DND-41 (cell line): Measurements from ENCODE around the gene UTF1.

Experiments used
- ATAC-seq: fragments of 200-7000 bp; cut with Tn5 transposase; 3 replicates; pipeline ENCODE4 v1.9.1; 2021; ENCODE audit warnings: low read depth; ENCODE audit not compliant: insufficient read depth
- DNase-seq: peaks from one replicate; pipeline ENCODE4 v3.0.0-alpha.2; 2020
- H2AFZ ChIP-seq: 2 replicates; pipeline ENCODE4 v1.6.0; 2012; ENCODE audit warnings: low read depth, low read length
- H3K27ac ChIP-seq: 2 replicates; pipeline ENCODE4 v1.5.1; 2012; ENCODE audit warnings: low read length, inconsistent platforms
- H3K27me3 ChIP-seq: fragments of 200-600 bp; sonication (generic); 2 replicates; pipeline ENCODE4 v1.6.0; 2012; ENCODE audit warnings: low read length, mild to moderate bottlenecking, inconsistent platforms; ENCODE audit not compliant: insufficient read depth, poor library complexity
- H3K36me3 ChIP-seq: 2 replicates; pipeline ENCODE4 v1.5.1; 2012; ENCODE audit warnings: low read length, inconsistent platforms; ENCODE audit not compliant: insufficient read depth
- H3K4me1 ChIP-seq: 2 replicates; pipeline ENCODE4 v1.5.1; 2012; ENCODE audit warnings: mild to moderate bottlenecking, low read length; ENCODE audit not compliant: insufficient read depth
- H3K4me2 ChIP-seq: 2 replicates; pipeline ENCODE4 v1.6.0; 2012; ENCODE audit warnings: mild to moderate bottlenecking, moderate library complexity, low read length, inconsistent platforms; ENCODE audit not compliant: insufficient read depth
- H3K4me3 ChIP-seq, 2 experiments: fragments of 200-600 bp in 1 of 2; shearing (Covaris generic) in 1 of 2; 2 replicates each; pipeline ENCODE4 v1.5.1; 2012 to 2016; ENCODE audit warnings: inconsistent platforms in 2 of 2, low read length in 2 of 2, mild to moderate bottlenecking in 2 of 2, low read depth in 1 of 2, moderate library complexity in 1 of 2
- H3K79me2 ChIP-seq: 2 replicates; pipeline ENCODE4 v1.6.0; 2012; ENCODE audit warnings: low read length, inconsistent platforms; ENCODE audit not compliant: insufficient read depth
- H3K9ac ChIP-seq: 2 replicates; pipeline ENCODE4 v1.6.0; 2012; ENCODE audit warnings: low read depth, mild to moderate bottlenecking, inconsistent platforms, low read length, moderate library complexity
- H3K9me3 ChIP-seq: 2 replicates; pipeline ENCODE4 v1.5.1; 2012; ENCODE audit warnings: low read length, moderate library complexity, mild to moderate bottlenecking, inconsistent platforms; ENCODE audit not compliant: insufficient read depth, severe bottlenecking
- H4K20me1 ChIP-seq: 2 replicates; pipeline ENCODE4 v1.6.0; 2012; ENCODE audit warnings: low read length; ENCODE audit not compliant: insufficient read depth
- CTCF ChIP-seq: IDR thresholded peaks from 2 replicates; pipeline ENCODE4 v1.5.1; 2012; ENCODE audit warnings: borderline replicate concordance, low read length, moderate library complexity, mild to moderate bottlenecking; ENCODE audit not compliant: poor library complexity, severe bottlenecking; ENCODE audit errors: extremely low read depth
- EZH2 ChIP-seq: IDR thresholded peaks from 3 replicates; pipeline ENCODE4 v1.6.1; 2012; ENCODE audit warnings: borderline replicate concordance, low read depth, mild to moderate bottlenecking, moderate library complexity, low read length, inconsistent platforms; ENCODE audit not compliant: severe bottlenecking

The UTF1 gene

GRCh38 chr10:133224756-133225372 lies 5.2 kb upstream of the UTF1 start:
- Histone ChIP-seq H3K4me3 (no peak overlapping the region), H3K79me2 (no peaks in the 10 kb centered on the region), H3K27me3 (no peaks in the 10 kb centered on the region), H3K36me3 (no peaks in the 10 kb centered on the region), H3K4me2 (no peak overlapping the region), H4K20me1 (no peaks in the 10 kb centered on the region), H3K9ac (no peak overlapping the region), H3K4me1 (no peaks in the 10 kb centered on the region), H2AFZ (no peak overlapping the region), H3K27ac (no peak overlapping the region), H3K9me3 (no peaks in the 10 kb centered on the region)
- no peak for TF ChIP-seq EZH2
- no peak for TF ChIP-seq CTCF
- no peak for DNase-seq
- no peak for ATAC-seq

GRCh38 chr10:133225707-133226191 lies 4.3 kb upstream of the UTF1 start:
- Histone ChIP-seq H3K9me3 (no peaks in the 10 kb centered on the region), H3K4me2 (no peak overlapping the region), H3K79me2 (no peaks in the 10 kb centered on the region), H2AFZ (no peak overlapping the region), H3K4me3 (no peak overlapping the region), H3K36me3 (no peaks in the 10 kb centered on the region), H4K20me1 (no peaks in the 10 kb centered on the region), H3K4me1 (no peaks in the 10 kb centered on the region), H3K9ac (no peak overlapping the region), H3K27me3 (no peaks in the 10 kb centered on the region), H3K27ac (no peak overlapping the region)
- ATAC-seq (no peak), DNase-seq (no peak)
- TF ChIP-seq EZH2 (no peak), CTCF (no peak)

- Histone ChIP-seq H4K20me1 (no peaks in the 10 kb centered on the region), H3K27me3 (no peaks in the 10 kb centered on the region), H3K27ac (no peak overlapping the region), H3K9me3 (no peaks in the 10 kb centered on the region), H2AFZ (no peak overlapping the region), H3K36me3 (no peaks in the 10 kb centered on the region), H3K79me2 (no peaks in the 10 kb centered on the region), H3K9ac (no peak overlapping the region), H3K4me2 (no peak overlapping the region), H3K4me3 (no peak overlapping the region), H3K4me1 (no peaks in the 10 kb centered on the region)
- ATAC-seq = no peak
- no peak for DNase-seq
- TF ChIP-seq EZH2 (no peak), CTCF (no peak)
Measured at GRCh38 chr10:133226251-133226808, 3.7 kb upstream of the UTF1 start.
